HG02798 (cell line): ENCODE measurements around the gene AIP.
"Not testable (repeated sequence)": the region's sequence is repeated elsewhere in the genome, so short reads cannot be mapped to it uniquely, and the experiment has no call there.

Source experiments
- ATAC-seq: cut with Tn5 transposase; IDR thresholded peaks from one replicate; pipeline ENCODE4 v1.9.1; 2021; ENCODE audit warnings: mild to moderate bottlenecking; ENCODE audit not compliant: unreplicated experiment, poor library complexity

AIP gene

GRCh38 chr11:67445515-67445914 lies 37.3 kb upstream of the AIP start:
- no peak for ATAC-seq

GRCh38 chr11:67448220-67448609 lies 34.6 kb upstream of the AIP start:
- ATAC-seq = no peak

- ATAC-seq = no peak
These were observed 33.5 kb upstream of the AIP start for GRCh38 chr11:67449116-67449844.

- no peak for ATAC-seq
These were observed 31.8 kb upstream of the AIP start for GRCh38 chr11:67450796-67451657.

- no peak for ATAC-seq
These were observed 31.2 kb upstream of the AIP start for GRCh38 chr11:67451658-67451976.

GRCh38 chr11:67452141-67452952 lies 30.5 kb upstream of the AIP start, which contains the start of gene GPR152:
Gene GPR152 (minus strand): TSS chr11:67452729. CDS start chr11:67452724, 5 bp downstream.
- ATAC-seq = no peak

DNA sequence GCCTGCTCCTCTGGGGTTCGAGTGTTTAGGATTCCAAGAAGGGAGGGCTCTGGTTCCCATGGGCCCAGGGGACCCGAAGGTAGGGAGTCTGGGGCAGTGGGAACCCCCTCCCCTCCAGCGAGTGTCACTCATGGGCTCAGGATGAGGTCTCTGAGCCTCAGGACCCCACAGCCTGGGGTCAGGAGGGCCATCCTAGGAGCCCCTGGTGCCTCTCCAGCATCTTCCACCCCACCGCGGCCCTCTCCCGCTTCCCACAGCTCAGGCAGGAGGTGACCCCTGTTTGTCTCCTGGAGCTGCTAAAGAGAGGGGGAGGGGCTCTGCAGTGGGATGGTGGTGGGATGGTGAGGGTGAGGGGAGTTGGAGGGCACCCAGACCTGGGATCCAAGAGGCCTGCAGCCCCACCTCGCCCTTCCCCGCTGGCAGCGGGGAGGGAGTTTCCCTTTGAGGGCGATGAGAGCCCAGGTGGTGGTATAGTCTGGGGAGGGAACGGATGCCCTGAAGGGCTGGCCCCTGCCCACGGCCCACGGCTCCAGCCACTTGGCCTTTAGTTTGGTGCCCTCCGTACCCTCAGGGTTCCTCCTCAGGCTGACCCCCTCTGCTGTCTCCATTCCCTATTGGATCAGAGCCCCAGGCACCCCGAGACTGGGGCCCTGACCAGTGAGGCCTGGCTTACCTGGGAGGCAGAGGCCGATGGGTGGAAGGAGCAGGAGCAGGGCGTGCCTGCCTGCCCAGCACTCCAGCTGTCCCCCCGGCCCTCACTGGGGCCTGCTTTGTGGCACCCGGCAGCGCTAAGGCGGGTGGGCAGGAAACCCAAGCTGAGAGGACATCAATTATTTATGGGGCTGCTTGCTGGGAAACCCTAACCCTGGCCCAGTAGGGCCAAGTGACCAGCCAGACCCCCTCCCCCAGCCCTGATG lies 28.8 kb upstream of the AIP start:
- ATAC-seq = no peak

- ATAC-seq = no peak
These were observed 27.8 kb upstream of the AIP start, which contains the start of gene CABP4 for GRCh38 chr11:67455054-67455453. Gene CABP4 (plus strand): TSS chr11:67455354. CDS start chr11:67455424, 70 bp downstream.

DNA sequence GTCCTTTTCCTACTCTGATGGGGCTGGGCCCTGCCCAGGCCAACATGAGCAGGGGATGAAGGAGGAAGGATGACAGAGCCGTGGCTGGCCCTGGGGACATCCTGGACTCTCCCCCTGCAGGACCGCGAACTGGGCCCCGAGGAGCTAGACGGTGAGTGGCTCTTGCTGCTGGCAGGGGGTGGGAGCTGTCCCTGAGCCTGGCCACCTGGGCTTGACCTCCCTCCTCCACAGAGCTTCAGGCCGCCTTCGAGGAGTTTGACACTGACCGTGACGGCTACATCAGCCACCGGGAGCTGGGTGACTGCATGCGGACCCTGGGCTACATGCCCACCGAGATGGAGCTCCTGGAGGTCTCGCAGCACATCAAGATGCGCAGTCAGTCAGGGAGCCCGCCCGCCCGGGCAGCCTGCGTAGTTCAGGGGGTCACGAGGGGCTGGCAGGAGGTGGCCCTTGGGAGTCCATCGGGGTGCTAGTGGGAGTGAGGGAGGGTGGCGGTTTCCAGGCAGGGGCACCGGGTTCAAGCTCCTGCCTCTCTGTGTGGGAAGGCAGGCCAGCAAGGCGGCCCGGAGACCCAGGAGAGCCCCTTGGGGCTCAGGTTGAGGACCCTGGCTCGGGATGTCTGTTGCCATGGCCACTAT lies 26.6 kb upstream of the AIP start:
- ATAC-seq = no peak

- no peak for ATAC-seq
These were observed 25.4 kb upstream of the AIP start for GRCh38 chr11:67457453-67457852.

GRCh38 chr11:67458266-67458665 lies 24.6 kb upstream of the AIP start:
- no peak for ATAC-seq

- ATAC-seq = no peak
These were observed 19.6 kb upstream of the AIP start for GRCh38 chr11:67463186-67463585.

- ATAC-seq = no peak
These were observed 19.0 kb upstream of the AIP start for GRCh38 chr11:67463680-67464410.

DNA sequence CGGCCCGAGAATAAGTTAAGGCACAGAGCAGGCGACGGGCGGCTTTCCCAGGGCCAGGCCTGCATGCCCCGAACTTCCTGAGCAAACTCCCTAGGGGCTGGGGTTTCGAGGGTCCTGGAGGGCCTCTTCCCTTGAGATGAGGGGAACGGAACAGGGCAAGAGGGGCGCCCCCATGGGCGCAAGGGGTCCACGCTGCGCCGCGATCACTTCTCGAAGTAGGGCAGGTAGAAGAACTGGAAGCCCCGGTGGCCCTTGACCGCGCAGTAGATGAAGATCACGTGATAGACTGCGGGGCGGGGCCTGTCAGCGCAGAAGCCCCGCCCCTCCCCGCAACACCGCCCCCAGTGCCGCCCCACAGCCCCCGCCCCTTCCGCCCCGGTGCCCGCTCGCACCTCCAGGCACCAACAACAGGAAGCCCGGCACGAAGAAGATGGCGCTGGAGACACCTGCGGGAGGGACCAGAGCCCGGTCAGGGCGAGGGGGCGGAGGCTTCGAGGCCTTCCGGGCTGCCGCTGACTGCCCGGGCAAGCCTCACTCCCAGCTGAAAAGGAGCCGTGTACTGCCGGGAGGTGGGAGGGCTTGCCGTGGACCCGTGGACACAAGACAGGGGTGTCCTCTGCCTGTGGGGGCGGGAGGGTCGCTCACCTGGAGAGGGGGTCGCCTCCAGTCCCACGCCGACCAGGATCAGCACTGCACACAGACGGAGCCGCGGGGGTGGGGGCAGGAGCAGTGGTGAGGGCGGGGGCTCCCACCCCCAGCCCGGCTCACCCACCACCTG lies 18.2 kb upstream of the AIP start:
- peak; percentile 62 for ATAC-seq

DNA sequence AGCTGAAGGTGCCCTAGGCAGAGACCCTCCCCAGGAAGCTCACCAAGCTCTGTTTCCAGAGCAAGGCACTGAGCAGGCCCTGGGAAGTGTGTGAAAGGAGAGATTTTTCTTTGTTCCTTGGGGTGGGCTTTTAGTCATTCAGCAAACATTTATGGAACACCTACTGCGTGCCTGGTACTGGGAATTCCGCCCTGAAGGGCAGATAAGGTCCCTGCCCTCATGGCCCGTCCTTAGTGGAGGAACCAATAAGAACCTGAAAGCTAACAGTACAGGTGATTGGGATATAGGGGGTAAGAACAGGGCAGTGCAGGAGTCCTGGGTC lies 17.7 kb upstream of the AIP start:
- ATAC-seq = no peak

GRCh38 chr11:67465530-67465929 lies 17.3 kb upstream of the AIP start:
- not testable (repeated sequence) for ATAC-seq

DNA sequence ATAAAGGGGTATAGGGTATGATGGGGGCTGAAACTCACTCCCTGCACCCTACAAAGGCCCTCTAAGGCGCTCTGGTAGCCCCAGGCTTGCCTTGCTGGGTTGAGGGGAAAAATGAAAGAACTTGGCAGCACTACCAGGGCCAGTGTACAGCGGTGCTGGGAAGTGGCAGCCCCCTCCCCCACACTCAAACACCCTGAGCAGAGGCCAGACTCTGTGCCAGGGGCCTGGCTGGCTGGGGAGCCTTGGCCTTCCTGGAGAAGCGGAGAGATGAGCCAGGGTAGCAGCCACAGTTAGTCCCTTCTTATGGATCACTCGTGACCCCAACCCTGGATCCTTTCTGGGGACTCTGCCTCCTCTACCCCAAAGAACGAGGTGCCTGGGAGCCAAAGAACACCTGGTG lies 16.5 kb upstream of the AIP start:
- ATAC-seq = no peak
